Peyer's patch (tissue), 4 donors: ENCODE measurements around the gene E2F4. TPM values are rescaled to one million over a fixed set of nuclear protein-coding genes. Genes with fewer than 3 reads are reported as not detected.

ENCODE experiments used
- DNase-seq, 3 donors: peaks; one replicate each; pipeline ENCODE4 v3.0.0-alpha.2; 2017 to 2019
- H3K27ac ChIP-seq, 4 donors: fragments of 200-600 bp; sonication (generic); one replicate each; pipeline ENCODE4 v1.5.1; 2016 to 2019
- H3K27me3 ChIP-seq, 2 donors: fragments of 200-600 bp; sonication (generic); one replicate each; pipeline ENCODE4 v1.5.1; 2019
- H3K36me3 ChIP-seq, 3 donors: fragments of 200-600 bp; sonication (generic); one replicate each; pipeline ENCODE4 v1.5.1; 2016 to 2019
- H3K4me1 ChIP-seq, 4 donors: fragments of 200-600 bp; sonication (generic); one replicate each; pipeline ENCODE4 v1.5.1; 2016 to 2019
- H3K4me3 ChIP-seq, 4 donors: fragments of 200-600 bp; sonication (generic); 1 replicate in 3 of 4; 2 replicates in 1 of 4; pipeline ENCODE4 v1.5.1; 2016 to 2019; ENCODE audit warnings: mild to moderate bottlenecking in 1 of 4
- H3K9me3 ChIP-seq, 4 donors: fragments of 200-600 bp; sonication (generic); one replicate each; pipeline ENCODE4 v1.5.1; 2016 to 2019; ENCODE audit warnings: mild to moderate bottlenecking in 1 of 4
- CTCF ChIP-seq, 6 experiments: fragments of 450-650 bp in 4 of 6; fragments of 200-600 bp in 2 of 6; sonication (generic) in 1 of 6; IDR thresholded peaks; one replicate each; pipeline ENCODE4 v1.5.1; 2017 to 2019; ENCODE audit warnings: antibody characterized with exemption in 6 of 6, mild to moderate bottlenecking in 3 of 6, moderate library complexity in 1 of 6
- POLR2A ChIP-seq, 2 donors: fragments of 450-650 bp; IDR thresholded peaks; one replicate each; pipeline ENCODE4 v1.5.1; 2017; ENCODE audit warnings: antibody characterized with exemption in 2 of 2, mild to moderate bottlenecking in 2 of 2, moderate library complexity in 2 of 2
- total RNA-seq, 4 donors: library from RNA; depleted of rRNA; stranded (reverse); fragments of >200 nt; gene quantifications; one replicate each; pipeline ENCODE4 v1.1.0, GENCODE V29; 2016

The E2F4 gene
- total RNA-seq, 4 donors from 2014 or later, result 122 to 182 (median 144) TPM

GRCh38 chr16:67165121-67166078 is 26.6 kb upstream of the E2F4 start:
- Histone ChIP-seq H3K4me1 (peaks cover 14 to 64% (median 43%) of the 10 kb centered on the region in 4 donors), H3K27ac (peak overlapping the region in 2 of 4 donors; percentile 7 to 31), H3K9me3 (no peaks in the 10 kb centered on the region), H3K27me3 (peaks cover 0 to 3% of the 10 kb centered on the region in 2 donors), H3K4me3 (peak overlapping the region in 2 of 4 donors; percentile 39 to 57), H3K36me3 (no peaks in the 10 kb centered on the region)
- peak in 1 of 3 donors; percentile 48 for DNase-seq
- TF ChIP-seq POLR2A (IDR thresholded peaks at IDR 0.05) (no peak), CTCF (IDR thresholded peaks at IDR 0.05) (no peak)

- H3K9me3 ChIP-seq, result no peaks in the 10 kb centered on the region
- H3K27me3 ChIP-seq, result peaks cover 0 to 3% of the 10 kb centered on the region in 2 donors
- H3K36me3 ChIP-seq, result no peaks in the 10 kb centered on the region
- no peak for TF ChIP-seq CTCF (IDR thresholded peaks at IDR 0.05)
- no peak for TF ChIP-seq POLR2A (IDR thresholded peaks at IDR 0.05)
- peaks cover 18 to 68% (median 46%) of the 10 kb centered on the region in 4 donors for H3K4me1 ChIP-seq
- no peak for DNase-seq
- H3K4me3 ChIP-seq, result no peak overlapping the region
- no peak overlapping the region for H3K27ac ChIP-seq
Observed at GRCh38 chr16:67166110-67166547, 25.8 kb upstream of the E2F4 start.

- no peak overlapping the region for H3K4me3 ChIP-seq
- peaks cover 0 to 3% of the 10 kb centered on the region in 2 donors for H3K27me3 ChIP-seq
- peaks cover 18 to 63% (median 46%) of the 10 kb centered on the region in 4 donors for H3K4me1 ChIP-seq
- H3K27ac ChIP-seq, result no peak overlapping the region
- no peak for DNase-seq
- no peaks in the 10 kb centered on the region for H3K9me3 ChIP-seq
- no peaks in the 10 kb centered on the region for H3K36me3 ChIP-seq
- TF ChIP-seq CTCF (IDR thresholded peaks at IDR 0.05) (no peak), POLR2A (IDR thresholded peaks at IDR 0.05) (no peak)
Observed at GRCh38 chr16:67166598-67167168, 25.3 kb upstream of the E2F4 start.

GRCh38 chr16:67167588-67167987 is 24.4 kb upstream of the E2F4 start:
- Histone ChIP-seq H3K27ac (no peak overlapping the region), H3K36me3 (no peaks in the 10 kb centered on the region), H3K9me3 (no peaks in the 10 kb centered on the region), H3K4me1 (peaks cover 18 to 56% (median 44%) of the 10 kb centered on the region in 4 donors), H3K27me3 (peaks cover 0 to 3% of the 10 kb centered on the region in 2 donors), H3K4me3 (no peak overlapping the region)
- DNase-seq, result no peak
- TF ChIP-seq POLR2A (IDR thresholded peaks at IDR 0.05), result no peak
- TF ChIP-seq CTCF (IDR thresholded peaks at IDR 0.05), result no peak

GRCh38 chr16:67169011-67169451 is 22.9 kb upstream of the E2F4 start:
- TF ChIP-seq CTCF (IDR thresholded peaks at IDR 0.05) (no peak), POLR2A (IDR thresholded peaks at IDR 0.05) (no peak)
- DNase-seq, result no peak
- H3K4me3 ChIP-seq, result no peak overlapping the region
- no peaks in the 10 kb centered on the region for H3K36me3 ChIP-seq
- H3K9me3 ChIP-seq, result no peaks in the 10 kb centered on the region
- H3K4me1 ChIP-seq, result peaks cover 12 to 54% (median 37%) of the 10 kb centered on the region in 4 donors
- peak overlapping the region in 1 of 4 donors; percentile 52 for H3K27ac ChIP-seq
- peaks cover 0 to 3% of the 10 kb centered on the region in 2 donors for H3K27me3 ChIP-seq
